GM19043 (cell line): Measurements from ENCODE around the gene ABLIM3.
"Not testable (repeated sequence)": the region's sequence is repeated elsewhere in the genome, so short reads cannot be mapped to it uniquely, and the experiment has no call there.

ENCODE experiments used
- ATAC-seq: cut with Tn5 transposase; IDR thresholded peaks from one replicate; pipeline ENCODE4 v1.9.1; 2021; ENCODE audit warnings: low read depth; ENCODE audit not compliant: unreplicated experiment

The ABLIM3 gene

GRCh38 chr5:149247726-149248125 lies 106.4 kb downstream of the ABLIM3 start:
- ATAC-seq: no peak

DNA sequence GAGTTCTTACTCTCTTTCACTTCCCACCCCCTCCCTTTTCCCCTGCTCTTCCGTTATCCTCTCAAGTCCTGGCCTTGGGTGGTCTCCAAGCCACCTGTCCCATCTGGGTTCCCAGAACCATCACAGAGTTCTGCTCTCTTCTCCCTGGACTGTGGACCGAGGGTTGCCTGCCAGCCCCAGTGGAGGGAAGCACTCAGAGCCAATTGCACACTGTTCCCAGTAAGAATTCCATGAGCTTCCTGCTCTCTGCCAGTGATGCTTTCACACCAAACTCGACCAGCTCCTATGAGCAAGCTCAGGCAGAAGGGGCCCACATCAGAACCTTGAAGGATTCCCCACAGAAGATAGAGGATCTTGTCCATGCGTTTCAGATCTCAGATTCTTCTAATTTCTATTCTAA lies 110.3 kb downstream of the ABLIM3 start:
- no peak for ATAC-seq

GRCh38 chr5:149254506-149254905 lies 113.2 kb downstream of the ABLIM3 start:
- ATAC-seq: no peak

DNA sequence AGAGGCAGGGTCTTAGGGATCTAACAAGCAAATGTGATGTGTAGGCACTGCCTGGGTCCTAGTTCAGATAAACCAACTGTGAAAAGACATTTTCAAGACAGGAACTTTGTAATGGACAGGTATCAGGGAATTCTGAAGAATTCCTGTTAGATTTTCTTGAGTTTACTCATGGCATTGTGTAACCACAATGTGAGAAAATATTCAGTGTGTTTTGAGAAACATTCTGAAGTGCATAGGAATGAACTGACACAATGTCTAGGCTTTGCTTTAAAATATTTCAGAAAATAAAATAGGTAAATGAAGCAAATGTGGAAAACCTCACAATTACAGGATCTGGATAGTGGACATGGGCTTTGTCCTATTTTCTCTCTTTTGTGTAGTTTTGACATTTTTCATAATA lies 115.2 kb downstream of the ABLIM3 start:
- ATAC-seq: no peak

GRCh38 chr5:149257131-149257530 lies 115.8 kb downstream of the ABLIM3 start:
- ATAC-seq: no peak

DNA sequence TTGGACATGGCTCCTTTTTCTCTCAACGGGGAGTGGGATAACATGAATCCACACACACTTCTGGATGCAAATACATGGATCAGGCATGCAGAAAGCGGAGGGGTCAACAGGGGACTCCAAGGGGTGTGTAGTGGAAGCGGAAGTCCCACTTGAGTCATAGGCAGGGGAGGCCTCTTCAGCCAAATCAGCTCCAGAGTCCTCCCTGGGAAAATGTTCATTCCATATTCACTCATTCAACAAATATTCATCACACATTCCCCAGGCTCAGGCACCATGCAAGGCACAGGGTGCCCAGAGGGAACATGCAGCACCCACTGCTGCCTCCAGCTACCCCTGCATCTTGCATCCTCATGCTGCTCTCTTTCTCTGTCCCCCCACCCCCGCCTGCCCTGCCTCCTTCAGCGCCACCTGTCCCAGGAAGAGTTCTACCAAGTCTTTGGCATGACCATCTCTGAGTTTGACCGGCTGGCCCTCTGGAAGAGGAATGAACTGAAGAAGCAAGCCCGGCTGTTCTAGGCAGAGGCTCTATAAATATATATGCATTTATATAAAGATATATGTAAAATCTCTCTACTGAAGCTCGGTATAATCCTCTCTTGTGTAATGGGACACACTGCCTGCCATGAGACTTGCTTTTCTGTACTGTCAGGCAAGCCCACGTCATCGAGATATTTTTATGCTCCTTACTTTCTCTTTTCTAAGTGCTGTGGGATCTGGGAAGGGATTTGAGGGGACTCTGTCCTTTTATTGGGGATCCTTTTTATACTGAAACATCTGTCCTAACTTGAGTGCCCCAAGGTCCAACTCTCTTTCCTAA lies 116.8 kb downstream of the ABLIM3 start:
- no peak for ATAC-seq

DNA sequence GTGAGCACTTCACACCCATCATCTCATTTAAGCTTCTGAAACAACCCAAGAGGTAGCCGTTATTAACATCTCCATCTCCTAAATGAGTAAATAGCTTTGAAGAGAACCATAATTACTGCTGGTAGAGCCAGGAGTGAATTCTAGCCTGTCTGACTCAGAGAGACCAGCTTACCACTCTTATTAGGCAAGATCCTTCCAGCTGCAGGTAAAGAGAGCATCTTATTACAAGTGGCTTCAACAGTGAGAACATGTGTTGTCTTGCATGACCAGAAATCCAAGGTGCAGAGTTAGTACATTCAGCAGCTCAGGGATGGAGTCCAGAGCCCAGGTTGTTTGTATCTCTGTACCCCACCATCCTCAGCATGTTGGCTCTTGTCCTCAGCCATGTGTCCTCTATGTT lies 119.5 kb downstream of the ABLIM3 start:
- ATAC-seq: no peak

GRCh38 chr5:149261246-149261645 lies 120.0 kb downstream of the ABLIM3 start:
- ATAC-seq: no peak

- no peak for ATAC-seq
Observed at GRCh38 chr5:149262315-149262714, 121.0 kb downstream of the ABLIM3 start.

DNA sequence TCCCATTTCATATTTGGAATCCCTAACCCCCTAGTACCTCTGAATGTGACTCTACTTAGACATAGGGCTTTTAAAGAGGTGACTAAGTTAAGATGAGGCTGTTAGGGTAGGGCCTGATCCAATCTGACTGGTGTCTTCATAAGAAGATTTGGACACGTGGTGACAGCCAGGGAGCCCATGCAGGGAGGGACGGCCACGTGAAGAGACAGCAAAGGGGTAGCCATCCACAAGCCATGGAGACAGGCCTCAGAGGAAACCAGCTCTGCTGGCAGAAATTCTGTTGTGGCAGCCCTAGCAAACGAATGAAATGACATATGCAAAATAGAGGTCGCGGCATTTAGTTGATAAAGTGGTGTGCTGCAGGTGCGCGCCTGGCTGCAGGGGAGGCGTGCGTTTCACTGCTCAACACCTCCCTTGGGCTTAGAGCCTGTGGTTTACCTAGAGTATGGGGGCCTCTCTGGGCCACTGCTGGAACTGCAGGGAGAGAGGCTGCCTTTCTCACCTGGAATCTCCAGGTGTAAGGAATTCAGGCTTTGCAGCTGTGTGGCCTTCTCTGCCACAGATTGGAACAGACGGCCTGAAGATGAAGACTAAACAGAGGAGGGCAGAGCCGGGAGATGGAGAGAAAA lies 123.3 kb downstream of the ABLIM3 start:
- ATAC-seq: peak; percentile 84

- no peak for ATAC-seq
Observed at GRCh38 chr5:149265068-149265465, 123.8 kb downstream of the ABLIM3 start.

DNA sequence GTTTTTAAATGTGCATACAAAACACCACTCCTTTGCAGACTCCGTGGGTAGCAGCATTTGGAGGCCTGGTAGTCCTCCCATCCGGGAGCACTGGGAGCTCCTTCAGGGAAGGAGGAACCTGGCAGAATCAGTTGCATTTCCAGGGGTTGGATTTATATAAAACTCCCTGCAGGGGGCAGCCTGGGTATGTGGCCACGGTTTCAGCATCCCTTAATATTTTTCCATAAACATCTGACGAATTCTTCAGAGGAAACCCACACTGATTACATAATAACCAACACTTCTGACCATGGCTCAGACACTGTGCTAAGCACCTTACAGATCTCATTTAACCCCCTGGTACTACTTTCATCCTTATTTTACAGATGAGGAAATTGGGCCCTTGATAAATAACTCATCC lies 124.3 kb downstream of the ABLIM3 start:
- no peak for ATAC-seq

DNA sequence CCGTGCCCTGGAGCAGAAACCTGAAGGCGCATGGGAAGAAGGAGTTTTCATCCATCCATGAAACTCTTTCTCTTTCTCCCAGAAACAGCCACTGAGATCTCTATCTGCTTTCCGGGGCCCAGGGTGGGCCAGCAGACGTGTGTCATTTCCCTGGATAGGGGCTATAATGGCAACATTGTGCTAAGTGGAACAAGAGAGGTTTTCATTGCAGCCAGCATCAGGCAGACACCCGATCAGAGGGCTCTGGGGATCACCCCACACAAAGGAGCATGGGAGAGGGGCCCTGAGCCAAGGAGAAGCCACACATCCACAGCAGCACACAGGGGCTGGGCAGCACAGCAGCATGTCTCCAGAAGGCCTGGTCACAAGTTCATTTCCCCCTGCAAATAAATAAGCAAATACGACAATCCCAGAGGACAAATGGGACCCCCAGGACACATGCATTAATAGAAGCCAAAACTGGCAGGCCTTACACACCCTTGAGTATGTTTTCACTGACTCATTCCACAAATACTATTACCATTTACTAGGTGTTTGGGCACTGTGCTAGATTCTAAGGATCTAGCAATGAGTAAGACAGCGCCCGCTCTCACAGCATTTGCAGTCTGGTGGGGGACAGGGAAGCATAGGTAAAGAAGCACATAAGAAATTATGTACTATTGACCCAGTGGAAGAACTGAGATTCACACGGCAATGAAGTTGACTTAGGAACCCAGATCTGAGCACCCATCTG lies 126.1 kb downstream of the ABLIM3 start:
- ATAC-seq: no peak

DNA sequence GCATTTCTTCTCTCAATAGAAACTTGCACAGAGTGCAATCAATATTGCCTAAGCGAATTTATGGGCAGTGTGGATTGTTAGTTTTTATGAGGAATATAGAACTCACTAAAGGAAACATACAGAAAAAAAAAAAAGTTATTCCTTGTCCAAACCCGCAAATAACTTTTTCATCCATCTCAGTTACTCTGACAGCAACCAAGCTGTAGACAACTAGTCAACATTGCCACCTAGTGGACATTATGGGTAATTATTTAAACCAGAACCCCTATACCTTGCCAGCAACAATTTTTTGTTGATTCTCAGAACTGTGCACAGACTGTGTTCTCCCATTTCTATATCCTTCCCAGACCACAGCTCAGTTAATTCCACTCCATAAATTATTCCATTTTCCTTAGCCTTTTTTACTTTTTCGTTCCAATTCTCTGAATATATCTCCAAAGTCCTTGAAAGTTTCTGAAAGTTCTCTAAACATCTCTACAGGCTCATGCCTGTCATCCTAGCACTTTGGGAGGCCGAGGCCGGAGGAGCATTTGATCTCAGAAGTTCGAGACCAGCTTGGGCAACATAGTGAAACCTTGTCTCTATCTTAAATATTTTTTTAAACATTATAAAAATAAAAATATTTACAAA lies 127.8 kb downstream of the ABLIM3 start:
- ATAC-seq: no peak

- no peak for ATAC-seq
Observed at GRCh38 chr5:149271195-149271715, 130.0 kb downstream of the ABLIM3 start.

DNA sequence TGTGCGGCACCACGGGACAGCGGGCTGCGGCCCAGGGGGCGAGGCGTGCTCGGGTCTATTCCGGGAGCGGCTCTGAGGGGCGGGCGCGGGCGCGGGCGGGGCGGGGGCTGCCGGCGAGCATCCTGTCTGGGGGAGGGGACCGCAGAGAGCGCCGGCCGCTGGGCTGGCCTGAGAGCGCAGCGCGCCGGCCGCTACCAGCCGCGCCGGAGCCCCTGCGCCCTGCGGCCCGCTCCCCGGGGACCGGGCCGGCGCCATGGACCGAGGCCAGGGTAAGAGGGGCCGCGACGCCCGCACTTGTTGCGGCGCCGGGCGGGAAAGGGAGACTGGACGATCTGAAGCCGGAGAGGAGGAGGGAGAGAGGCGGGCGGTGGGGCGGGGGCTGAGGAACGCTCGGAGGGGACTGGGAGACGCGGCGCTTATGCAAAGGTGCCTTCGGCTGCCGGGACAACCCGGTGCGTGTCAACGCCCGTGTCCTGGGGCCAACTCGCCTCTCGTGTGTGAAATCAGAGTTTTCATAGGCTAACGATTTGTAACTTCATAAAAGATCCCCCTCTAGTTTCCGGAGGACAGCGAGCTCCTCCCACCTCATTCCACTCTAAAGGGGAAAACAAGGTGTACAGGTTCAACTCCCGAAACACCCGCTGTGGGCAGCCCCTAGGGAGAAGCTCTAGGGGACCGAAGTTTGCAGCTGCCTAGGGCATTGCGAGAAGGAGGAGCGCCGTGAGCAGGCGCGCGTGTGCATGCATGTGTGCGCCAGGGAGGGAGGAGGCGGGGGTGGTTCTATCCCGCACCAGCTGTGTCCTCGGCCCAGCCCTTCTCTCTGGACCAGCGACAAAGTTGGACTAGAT lies 130.6 kb downstream of the ABLIM3 start, which contains the start of gene AFAP1L1:
Gene AFAP1L1 (plus strand): TSS at position 144 of the 848 bp plus-strand sequence. CDS start 110 bp downstream, at position 254.
- ATAC-seq: no peak

- not testable (repeated sequence) for ATAC-seq
Observed at GRCh38 chr5:149272781-149273180, 131.5 kb downstream of the ABLIM3 start.

DNA sequence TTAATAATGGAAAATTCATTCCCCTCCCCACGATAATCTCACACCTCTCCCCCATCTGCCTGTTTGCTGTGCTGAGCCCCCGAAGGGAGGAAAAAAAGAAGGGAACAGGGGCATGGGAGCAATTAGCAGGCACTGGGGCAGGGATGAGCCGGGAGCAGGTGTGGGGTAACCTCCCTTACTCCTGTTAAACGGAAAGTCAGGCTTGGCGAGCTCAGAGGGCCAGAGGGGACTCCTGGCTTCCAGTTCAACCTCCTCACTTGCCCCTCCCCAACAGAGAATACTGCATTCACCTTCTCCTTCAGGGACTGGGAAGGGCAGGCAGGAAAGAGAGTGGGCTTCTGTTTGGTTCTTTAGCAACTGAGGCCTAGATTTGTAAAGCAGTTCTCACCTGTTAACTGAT lies 131.9 kb downstream of the ABLIM3 start:
- ATAC-seq: no peak

GRCh38 chr5:149273950-149274349 lies 132.7 kb downstream of the ABLIM3 start:
- ATAC-seq: no peak

DNA sequence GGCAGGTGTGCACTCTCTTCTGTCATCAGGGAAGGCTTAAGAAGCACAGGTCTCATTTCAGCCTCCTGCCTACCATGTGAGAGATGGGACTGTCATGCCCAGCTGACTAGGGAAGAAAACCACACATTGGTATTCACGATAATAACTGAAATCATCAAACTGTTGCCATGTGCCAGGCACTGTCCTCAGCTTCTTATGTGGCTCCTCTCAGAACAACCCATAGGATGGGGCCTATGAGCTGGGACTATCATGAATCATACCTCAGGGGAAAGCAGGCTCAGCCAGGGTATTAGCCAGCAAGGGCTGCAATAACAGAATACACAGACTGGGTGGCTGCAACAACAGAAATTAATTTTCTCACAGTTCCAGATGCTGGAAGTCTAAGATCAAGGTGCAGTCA lies 133.6 kb downstream of the ABLIM3 start:
- ATAC-seq: no peak
